ENCODE measurements around the gene NEMF. TPM values are rescaled to one million over a fixed set of nuclear protein-coding genes. Genes with fewer than 3 reads are reported as not detected.
"Not testable (repeated sequence)": the region's sequence is repeated elsewhere in the genome, so short reads cannot be mapped to it uniquely, and the experiment has no call there.

NEMF gene
- total RNA-seq, 1 experiment from 2014 or later: 67.6 TPM

GRCh38 chr14:49816844-49817243, 35.7 kb downstream of the NEMF start:
- no peak overlapping the region for H3K4me2 ChIP-seq
- CTCF ChIA-PET: no interaction called here
- no peaks in the 10 kb centered on the region for H3K79me2 ChIP-seq (ENCODE audit: low read depth)
- H3K4me3 ChIP-seq: no peak overlapping the region
- no peak overlapping the region for H2AFZ ChIP-seq
- no peaks in the 10 kb centered on the region for H4K20me1 ChIP-seq (ENCODE audit: insufficient read depth)
- intact Hi-C loops (cut with micrococcal nuclease; ENCODE audit: unreplicated experiment): no loop called here
- TF ChIP-seq, protein P1, sequence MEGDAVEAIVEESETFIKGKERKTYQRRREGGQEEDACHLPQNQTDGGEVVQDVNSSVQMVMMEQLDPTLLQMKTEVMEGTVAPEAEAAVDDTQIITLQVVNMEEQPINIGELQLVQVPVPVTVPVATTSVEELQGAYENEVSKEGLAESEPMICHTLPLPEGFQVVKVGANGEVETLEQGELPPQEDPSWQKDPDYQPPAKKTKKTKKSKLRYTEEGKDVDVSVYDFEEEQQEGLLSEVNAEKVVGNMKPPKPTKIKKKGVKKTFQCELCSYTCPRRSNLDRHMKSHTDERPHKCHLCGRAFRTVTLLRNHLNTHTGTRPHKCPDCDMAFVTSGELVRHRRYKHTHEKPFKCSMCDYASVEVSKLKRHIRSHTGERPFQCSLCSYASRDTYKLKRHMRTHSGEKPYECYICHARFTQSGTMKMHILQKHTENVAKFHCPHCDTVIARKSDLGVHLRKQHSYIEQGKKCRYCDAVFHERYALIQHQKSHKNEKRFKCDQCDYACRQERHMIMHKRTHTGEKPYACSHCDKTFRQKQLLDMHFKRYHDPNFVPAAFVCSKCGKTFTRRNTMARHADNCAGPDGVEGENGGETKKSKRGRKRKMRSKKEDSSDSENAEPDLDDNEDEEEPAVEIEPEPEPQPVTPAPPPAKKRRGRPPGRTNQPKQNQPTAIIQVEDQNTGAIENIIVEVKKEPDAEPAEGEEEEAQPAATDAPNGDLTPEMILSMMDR (conservative IDR thresholded peaks at IDR 0.05): no peak
- TF ChIP-seq EZH2 (IDR thresholded peaks at IDR 0.05; ENCODE audit: low read depth): no peak
- no TSS peak for BruUV-seq (replicated peaks)
- no peak for DNase-seq
- H3F3A ChIP-seq (ENCODE audit: insufficient read depth, low read depth): peaks cover 2% of the 10 kb centered on the region; the same call in 1 of the 2 replicates
- H3K36me3 ChIP-seq (ENCODE audit: low read depth): peaks cover 47% of the 10 kb centered on the region
- no peak overlapping the region for H3K27ac ChIP-seq
- no peaks in the 10 kb centered on the region for H3K9me2 ChIP-seq (ENCODE audit: insufficient read depth)
- no peaks in the 10 kb centered on the region for H3K4me1 ChIP-seq (replicated peaks; ENCODE audit: insufficient read depth)
- no peaks in the 10 kb centered on the region; the same call in 1 of the 2 replicates for H3K9me3 ChIP-seq (ENCODE audit: insufficient read depth, low read depth)
- no peaks in the 10 kb centered on the region for H3K27me3 ChIP-seq (ENCODE audit: insufficient read depth, low read depth)
- POLR2A ChIA-PET (ENCODE audit: unreplicated experiment): no interaction called here

GRCh38 chr14:49816118-49816517, 36.5 kb downstream of the NEMF start:
- BruUV-seq (replicated peaks); H3K4me2 ChIP-seq; H3K4me1 ChIP-seq (replicated peaks; ENCODE audit: insufficient read depth); H2AFZ ChIP-seq; H3K27ac ChIP-seq; POLR2A ChIA-PET (ENCODE audit: unreplicated experiment); H3K9me2 ChIP-seq (ENCODE audit: insufficient read depth); H3K9me3 ChIP-seq (ENCODE audit: insufficient read depth, low read depth); H3K27me3 ChIP-seq (ENCODE audit: insufficient read depth, low read depth); H3F3A ChIP-seq (ENCODE audit: insufficient read depth, low read depth); H4K20me1 ChIP-seq (ENCODE audit: insufficient read depth); H3K4me3 ChIP-seq; intact Hi-C loops (cut with micrococcal nuclease; ENCODE audit: unreplicated experiment); DNase-seq; H3K79me2 ChIP-seq (ENCODE audit: low read depth); CTCF ChIA-PET: not testable (repeated sequence)
- peaks cover 51% of the 10 kb centered on the region for H3K36me3 ChIP-seq (ENCODE audit: low read depth)

- intact Hi-C loops (cut with micrococcal nuclease; ENCODE audit: unreplicated experiment): no loop called here
- POLR2A ChIA-PET (ENCODE audit: unreplicated experiment): no interaction called here
- Histone ChIP-seq H3K4me3 (no peak overlapping the region), H2AFZ (no peak overlapping the region), H3K36me3 (ENCODE audit: low read depth) (peaks cover 57% of the 10 kb centered on the region), H3K4me2 (no peak overlapping the region), H3K27me3 (ENCODE audit: insufficient read depth, low read depth) (no peaks in the 10 kb centered on the region), H3K9me3 (ENCODE audit: insufficient read depth, low read depth) (no peaks in the 10 kb centered on the region), H4K20me1 (ENCODE audit: insufficient read depth) (no peaks in the 10 kb centered on the region), H3K4me1 (replicated peaks; ENCODE audit: insufficient read depth) (no peaks in the 10 kb centered on the region), H3F3A (ENCODE audit: insufficient read depth, low read depth) (peaks cover 17% of the 10 kb centered on the region), H3K9me2 (ENCODE audit: insufficient read depth) (no peaks in the 10 kb centered on the region), H3K79me2 (ENCODE audit: low read depth) (0 out of 2 replicates have a peak, but pooled peaks cover 3% of the 10 kb centered on the region), H3K27ac (no peak overlapping the region)
- BruUV-seq (replicated peaks): no TSS peak
- no peak for DNase-seq
- TF ChIP-seq, protein P1 (conservative IDR thresholded peaks at IDR 0.05): no peak
- TF ChIP-seq EZH2 (IDR thresholded peaks at IDR 0.05; ENCODE audit: low read depth): no peak
- CTCF ChIA-PET: no interaction called here
Observed at GRCh38 chr14:49808780-49809179, 43.8 kb downstream of the NEMF start.

- no peaks in the 10 kb centered on the region for H3K9me3 ChIP-seq (ENCODE audit: insufficient read depth, low read depth)
- H3K9me2 ChIP-seq (ENCODE audit: insufficient read depth): no peaks in the 10 kb centered on the region
- peaks cover 56% of the 10 kb centered on the region for H3K36me3 ChIP-seq (ENCODE audit: low read depth)
- H3K4me3 ChIP-seq: no peak overlapping the region
- no peaks in the 10 kb centered on the region for H3K27me3 ChIP-seq (ENCODE audit: insufficient read depth, low read depth)
- no peak overlapping the region for H2AFZ ChIP-seq
- H3K4me2 ChIP-seq: no peak overlapping the region
- POLR2A ChIA-PET (ENCODE audit: unreplicated experiment): no interaction called here
- CTCF ChIA-PET: no interaction called here
- no peak overlapping the region for H3K27ac ChIP-seq
- BruUV-seq (replicated peaks): no TSS peak
- no peak for TF ChIP-seq EZH2 (IDR thresholded peaks at IDR 0.05; ENCODE audit: low read depth)
- TF ChIP-seq, protein P1 (conservative IDR thresholded peaks at IDR 0.05): no peak
- intact Hi-C loops (cut with micrococcal nuclease; ENCODE audit: unreplicated experiment): no loop called here
- H4K20me1 ChIP-seq (ENCODE audit: insufficient read depth): peaks cover 10% of the 10 kb centered on the region; the same call in 1 of the 2 replicates
- no peaks in the 10 kb centered on the region for H3K79me2 ChIP-seq (ENCODE audit: low read depth)
- peaks cover 20% of the 10 kb centered on the region; the same call in 1 of the 2 replicates for H3F3A ChIP-seq (ENCODE audit: insufficient read depth, low read depth)
- H3K4me1 ChIP-seq (replicated peaks; ENCODE audit: insufficient read depth): no peaks in the 10 kb centered on the region
- DNase-seq: no peak
Observed at GRCh38 chr14:49796025-49796424, 56.6 kb downstream of the NEMF start.
